Suprapubic skin (tissue), 4 donors: ENCODE measurements around the gene BICD1.

Experiments used
- EP300 ChIP-seq: sonication (generic); formaldehyde crosslinking; IDR thresholded peaks from one replicate; pipeline ENCODE4 v1.6.1; 2017; ENCODE audit warnings: antibody characterized with exemption
- POLR2A ChIP-seq, 2 donors: fragments of 450-650 bp; IDR thresholded peaks; one replicate each; pipeline ENCODE4 v1.6.1; 2017; ENCODE audit warnings: antibody characterized with exemption in 2 of 2, mild to moderate bottlenecking in 2 of 2, moderate library complexity in 2 of 2
- POLR2AphosphoS5 ChIP-seq, 3 donors: sonication (generic); formaldehyde crosslinking; IDR thresholded peaks; one replicate each; pipeline ENCODE4 v1.6.1; 2017; ENCODE audit warnings: antibody characterized with exemption in 3 of 3
- TF ChIP-seq, protein P1 (sequence below), 2 donors: fragments of 200-600 bp in 1 of 2; fragments of 450-650 bp in 1 of 2; sonication (generic) in 1 of 2; IDR thresholded peaks; one replicate each; pipeline ENCODE4 v1.5.1; 2016 to 2019; ENCODE audit warnings: antibody characterized with exemption in 2 of 2, mild to moderate bottlenecking in 1 of 2, moderate library complexity in 1 of 2

- TF ChIP-seq POLR2A (IDR thresholded peaks at IDR 0.05), result no peak
- TF ChIP-seq, protein P1, sequence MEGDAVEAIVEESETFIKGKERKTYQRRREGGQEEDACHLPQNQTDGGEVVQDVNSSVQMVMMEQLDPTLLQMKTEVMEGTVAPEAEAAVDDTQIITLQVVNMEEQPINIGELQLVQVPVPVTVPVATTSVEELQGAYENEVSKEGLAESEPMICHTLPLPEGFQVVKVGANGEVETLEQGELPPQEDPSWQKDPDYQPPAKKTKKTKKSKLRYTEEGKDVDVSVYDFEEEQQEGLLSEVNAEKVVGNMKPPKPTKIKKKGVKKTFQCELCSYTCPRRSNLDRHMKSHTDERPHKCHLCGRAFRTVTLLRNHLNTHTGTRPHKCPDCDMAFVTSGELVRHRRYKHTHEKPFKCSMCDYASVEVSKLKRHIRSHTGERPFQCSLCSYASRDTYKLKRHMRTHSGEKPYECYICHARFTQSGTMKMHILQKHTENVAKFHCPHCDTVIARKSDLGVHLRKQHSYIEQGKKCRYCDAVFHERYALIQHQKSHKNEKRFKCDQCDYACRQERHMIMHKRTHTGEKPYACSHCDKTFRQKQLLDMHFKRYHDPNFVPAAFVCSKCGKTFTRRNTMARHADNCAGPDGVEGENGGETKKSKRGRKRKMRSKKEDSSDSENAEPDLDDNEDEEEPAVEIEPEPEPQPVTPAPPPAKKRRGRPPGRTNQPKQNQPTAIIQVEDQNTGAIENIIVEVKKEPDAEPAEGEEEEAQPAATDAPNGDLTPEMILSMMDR (IDR thresholded peaks at IDR 0.05), result no peak
- TF ChIP-seq POLR2AphosphoS5 (IDR thresholded peaks at IDR 0.05), result no peak
- TF ChIP-seq EP300, result no peak
Observed at GRCh38 chr12:32139064-32139421, 32.4 kb downstream of the BICD1 start.
